Smooth muscle cell of the brain vasculature (primary cell): ENCODE data around the gene DNAJC8.
A peak's percentile ranks its signal among the peaks of the same experiment; 100 is the strongest.

Source experiments
- DNase-seq: peaks from one replicate; pipeline ENCODE4 v3.0.0-alpha.2; 2012; ENCODE audit warnings: low read depth, low spot score

The DNAJC8 gene, protein sequence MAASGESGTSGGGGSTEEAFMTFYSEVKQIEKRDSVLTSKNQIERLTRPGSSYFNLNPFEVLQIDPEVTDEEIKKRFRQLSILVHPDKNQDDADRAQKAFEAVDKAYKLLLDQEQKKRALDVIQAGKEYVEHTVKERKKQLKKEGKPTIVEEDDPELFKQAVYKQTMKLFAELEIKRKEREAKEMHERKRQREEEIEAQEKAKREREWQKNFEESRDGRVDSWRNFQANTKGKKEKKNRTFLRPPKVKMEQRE

GRCh38 chr1:28232558-28233263 lies at the start of gene DNAJC8:
Gene DNAJC8, minus strand, starts transcription at chr1:28233029. Its CDS starts 31 bp downstream, at chr1:28232998.
- peak; percentile 85 for DNase-seq

GRCh38 chr1:28281608-28282425 lies 49.0 kb upstream of the DNAJC8 start:
- no peak for DNase-seq

DNA sequence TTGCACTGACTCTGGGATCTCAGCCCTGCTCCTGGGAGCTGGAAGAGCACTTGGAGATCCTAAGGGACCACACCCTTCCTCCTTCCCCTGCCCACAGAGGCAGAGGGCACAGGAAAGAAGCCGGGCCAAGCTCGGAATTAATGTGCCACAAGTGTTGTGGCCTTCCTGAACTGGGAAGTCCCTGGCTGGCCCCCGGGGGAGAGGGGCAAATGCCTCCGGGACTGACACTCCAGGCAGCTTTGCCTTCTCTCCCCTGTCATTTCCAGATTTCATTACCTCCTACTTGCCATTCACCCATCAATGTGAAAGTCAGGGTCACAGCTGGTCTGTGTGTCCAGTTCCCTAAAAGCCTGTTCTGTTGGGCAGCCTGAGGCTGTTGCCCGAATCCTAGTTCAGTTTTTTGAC lies 48.1 kb upstream of the DNAJC8 start:
- no peak for DNase-seq

DNA sequence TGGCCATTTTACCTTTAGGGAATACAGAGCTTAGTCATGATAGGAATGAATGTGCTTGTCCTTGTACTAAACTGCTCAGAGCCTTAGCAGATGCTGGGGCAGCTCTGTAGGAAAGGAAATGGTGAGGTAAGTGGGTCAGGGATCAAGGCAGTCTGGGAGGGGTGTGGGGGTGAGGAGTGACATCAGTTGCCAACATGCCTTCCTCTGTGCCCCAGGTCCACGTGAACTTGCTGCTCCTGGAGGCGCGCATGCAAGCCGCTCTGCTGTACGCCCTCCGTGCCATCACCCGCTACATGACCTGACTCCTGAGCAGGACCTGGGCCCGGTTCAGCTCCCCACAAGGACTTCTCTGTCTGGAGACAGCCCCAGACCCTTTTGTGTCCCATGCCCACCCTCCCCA lies 47.7 kb upstream of the DNAJC8 start:
- no peak for DNase-seq

DNA sequence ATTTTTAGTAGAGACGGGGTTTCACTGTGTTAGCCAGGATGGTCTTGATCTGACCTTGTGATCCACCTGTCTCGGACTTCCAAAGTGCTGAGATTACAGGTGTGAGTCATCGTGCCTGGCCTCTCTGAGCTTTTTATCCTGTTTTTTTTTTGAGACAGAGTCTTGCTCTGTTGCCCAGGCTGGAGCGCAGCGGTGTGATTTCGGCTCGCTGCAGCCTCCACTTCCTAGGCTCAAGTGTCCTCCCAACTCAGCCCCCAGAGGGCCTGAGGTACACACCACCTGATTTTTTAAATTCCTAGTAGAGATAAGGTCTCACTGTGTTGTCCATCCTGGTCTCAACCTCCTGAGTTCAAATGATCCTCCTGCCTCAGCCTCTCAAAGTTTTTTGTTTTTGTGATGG lies 46.9 kb upstream of the DNAJC8 start:
- DNase-seq: no peak

DNA sequence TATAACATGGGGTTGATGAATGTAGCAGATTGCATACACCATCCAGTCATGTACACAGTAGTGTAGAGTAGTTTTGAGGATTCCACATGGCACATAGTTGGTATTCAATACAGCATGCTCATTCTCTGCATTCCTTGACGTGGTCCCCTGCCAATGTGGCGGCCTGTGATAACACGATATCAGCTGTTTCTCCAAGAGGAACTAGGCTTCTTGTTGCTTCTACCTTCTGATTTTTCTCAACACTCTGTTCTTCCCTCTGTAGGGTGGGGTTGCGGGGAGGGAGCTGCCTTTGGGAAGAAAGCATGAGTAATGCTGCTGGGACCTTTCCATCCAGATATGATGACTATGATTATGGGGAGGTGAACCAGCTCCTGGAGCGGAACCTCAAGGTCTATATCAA lies 45.9 kb upstream of the DNAJC8 start:
- DNase-seq: no peak

- no peak for DNase-seq
These were observed 40.5 kb upstream of the DNAJC8 start for GRCh38 chr1:28273216-28273860.

GRCh38 chr1:28272215-28272852 lies 39.5 kb upstream of the DNAJC8 start:
- no peak for DNase-seq

DNA sequence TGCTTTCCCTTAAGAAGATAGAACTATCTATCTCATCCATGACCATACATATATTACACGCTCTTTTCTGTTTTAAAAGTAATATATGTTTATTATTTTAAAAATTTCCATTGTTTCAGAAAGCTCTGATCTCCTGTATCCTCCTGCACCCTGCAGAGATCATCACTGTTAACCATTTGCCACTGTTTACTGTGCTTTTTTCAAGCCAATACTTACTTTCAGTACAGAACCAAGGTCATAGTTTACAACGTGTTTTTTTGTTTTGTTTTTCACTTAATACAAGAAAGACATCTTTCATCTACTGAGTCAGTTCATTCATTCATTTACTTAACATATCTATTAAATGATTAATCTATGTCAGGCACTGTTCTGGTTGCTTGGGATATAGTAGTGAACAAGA lies 36.7 kb upstream of the DNAJC8 start:
- DNase-seq: no peak

DNA sequence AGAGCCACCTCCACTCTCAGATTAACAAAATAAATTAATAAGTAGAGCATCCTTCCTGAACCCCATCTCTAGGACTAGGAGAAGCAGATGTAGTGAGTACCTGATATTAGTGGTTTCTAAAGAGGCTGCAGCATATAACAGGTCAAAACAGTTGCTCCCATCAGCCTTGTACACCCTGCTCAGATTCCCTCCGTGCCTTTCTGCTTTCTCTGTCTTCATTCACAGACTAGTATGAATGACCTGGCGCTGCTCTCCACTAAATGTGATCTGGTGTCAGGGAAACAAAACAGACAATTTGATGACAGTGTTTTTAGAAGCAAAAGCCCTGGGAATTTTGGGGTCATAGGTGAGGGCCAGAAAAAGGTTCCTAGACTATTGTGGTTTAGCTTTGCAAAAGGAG lies 34.8 kb upstream of the DNAJC8 start:
- DNase-seq: no peak

DNA sequence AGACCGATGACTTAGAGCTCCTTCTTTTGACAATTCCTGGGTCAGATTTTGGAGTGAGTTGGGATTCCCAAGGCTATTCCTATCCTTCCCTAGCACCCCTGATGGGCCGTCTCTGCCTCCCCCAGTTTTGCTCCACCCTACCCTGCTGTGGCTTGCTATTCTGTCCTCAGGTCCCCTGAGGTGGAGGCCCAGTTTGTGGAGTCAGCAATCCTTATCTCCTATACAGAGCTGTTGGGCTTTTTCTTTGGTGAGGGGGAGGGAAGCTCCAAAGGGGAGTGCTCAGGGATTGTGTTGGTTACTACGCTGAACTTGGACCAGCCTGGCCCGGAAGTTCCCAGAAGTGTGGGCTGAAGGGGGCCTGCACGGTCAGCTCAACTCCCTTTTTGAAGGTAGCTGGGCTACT lies 34.1 kb upstream of the DNAJC8 start:
- DNase-seq: no peak

GRCh38 chr1:28265577-28265976 lies 32.7 kb upstream of the DNAJC8 start:
- no peak for DNase-seq

GRCh38 chr1:28264897-28265296 lies 32.1 kb upstream of the DNAJC8 start:
- no peak for DNase-seq

DNA sequence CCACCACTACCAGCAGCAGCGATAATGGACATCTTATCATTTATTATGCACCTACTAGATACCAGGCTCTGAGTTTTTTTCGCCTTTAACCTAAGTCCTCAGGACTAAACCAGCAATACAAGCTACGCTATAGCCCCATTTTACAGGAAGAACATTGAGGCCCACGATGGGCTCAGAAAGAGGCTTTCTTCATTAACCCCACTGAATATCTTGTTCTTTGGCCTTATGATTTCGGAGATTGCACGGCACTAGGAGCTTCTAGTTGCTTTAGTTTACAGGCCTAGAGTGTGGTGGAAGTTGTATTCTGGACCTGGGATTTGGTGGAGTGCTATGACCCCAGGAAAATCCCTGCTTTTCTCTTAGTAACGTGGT lies 28.0 kb upstream of the DNAJC8 start:
- DNase-seq: no peak

- peak; percentile 58 for DNase-seq
These were observed 27.3 kb upstream of the DNAJC8 start for GRCh38 chr1:28259934-28260802.

GRCh38 chr1:28259252-28259933 lies 26.6 kb upstream of the DNAJC8 start, which contains the start of gene SESN2:
Gene SESN2, plus strand, starts transcription at chr1:28259518. Its CDS starts 330 bp downstream, at chr1:28259848.
- peak; percentile 96 for DNase-seq

- no peak for DNase-seq
These were observed 25.9 kb upstream of the DNAJC8 start for GRCh38 chr1:28258628-28259251.

GRCh38 chr1:28257736-28258135 lies 24.9 kb upstream of the DNAJC8 start:
- no peak for DNase-seq

DNA sequence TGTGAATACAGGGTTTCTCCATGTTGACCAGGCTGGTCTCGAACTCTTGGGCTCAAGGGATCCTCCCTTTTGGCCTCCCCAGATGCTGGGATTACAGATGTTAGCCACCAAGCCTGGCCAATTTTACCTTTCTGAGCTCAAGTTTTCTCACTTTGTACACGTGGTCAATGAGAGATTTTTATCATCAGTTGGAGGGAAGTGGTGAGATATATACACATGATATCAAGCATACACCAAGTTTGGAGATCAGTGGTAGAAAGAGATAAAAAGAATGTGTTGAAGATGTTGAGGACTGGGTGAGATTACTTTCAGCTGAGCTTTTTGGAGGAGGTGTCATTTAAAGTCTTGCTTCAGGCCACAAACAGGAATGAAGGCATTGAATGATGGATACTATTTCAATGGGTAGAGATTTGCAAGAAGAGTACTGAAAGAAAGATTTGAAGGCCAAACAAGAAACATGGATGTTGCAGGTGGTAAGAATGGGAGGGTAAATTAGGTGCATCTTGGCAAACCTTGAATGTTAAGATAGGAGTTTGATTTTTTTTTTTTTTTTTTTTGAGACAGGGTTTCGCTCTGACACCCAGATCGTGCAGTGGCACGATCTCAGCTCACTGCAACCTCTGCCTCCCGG lies 23.5 kb upstream of the DNAJC8 start:
- DNase-seq: no peak
